MM.1S (cell line): ENCODE results near the gene ZNF333.
"Not testable (repeated sequence)": the region's sequence is repeated elsewhere in the genome, so short reads cannot be mapped to it uniquely, and the experiment has no call there.

Experiments used
- DNase-seq: peaks from one replicate; pipeline ENCODE4 v3.0.0-alpha.2; 2015
- H2AFZ ChIP-seq: fragments of 300-600 bp; sonication (generic); 2 replicates; pipeline ENCODE4 v1.6.0; 2016; ENCODE audit warnings: antibody characterized with exemption, low read length
- H3F3A ChIP-seq: fragments of 300-600 bp; sonication (generic); 2 replicates; pipeline ENCODE4 v1.6.1; 2016; ENCODE audit warnings: mild to moderate bottlenecking, antibody characterized with exemption, low read length, moderate library complexity, mixed read lengths; ENCODE audit not compliant: insufficient read depth
- H3K27ac ChIP-seq: fragments of 300-600 bp; sonication (generic); 2 replicates; pipeline ENCODE4 v1.5.1; 2016; ENCODE audit warnings: mild to moderate bottlenecking, low read length
- H3K27me3 ChIP-seq: fragments of 300-600 bp; sonication (generic); replicated peaks from 2 replicates; pipeline ENCODE4 v1.6.0; 2016; ENCODE audit warnings: low read length; ENCODE audit not compliant: insufficient read depth
- H3K36me3 ChIP-seq: fragments of 300-600 bp; sonication (generic); replicated peaks from 2 replicates; pipeline ENCODE4 v1.6.1; 2016; ENCODE audit warnings: mild to moderate bottlenecking, low read length, mixed read lengths; ENCODE audit not compliant: insufficient read depth
- H3K4me1 ChIP-seq: fragments of 300-600 bp; sonication (generic); 2 replicates; pipeline ENCODE4 v1.6.1; 2016; ENCODE audit warnings: low read length, mixed read lengths
- H3K4me2 ChIP-seq: fragments of 300-600 bp; sonication (generic); 2 replicates; pipeline ENCODE4 v1.6.0; 2016; ENCODE audit warnings: low read depth, low read length
- H3K4me3 ChIP-seq: fragments of 300-600 bp; sonication (generic); 2 replicates; pipeline ENCODE4 v1.5.1; 2016; ENCODE audit warnings: low read length, mixed read lengths
- H3K79me2 ChIP-seq: fragments of 300-600 bp; sonication (generic); 2 replicates; pipeline ENCODE4 v1.6.1; 2016; ENCODE audit warnings: mixed run types, low read length, mixed read lengths
- H3K9ac ChIP-seq: fragments of 300-600 bp; sonication (generic); 2 replicates; pipeline ENCODE4 v1.6.1; 2016; ENCODE audit warnings: low read length, mixed read lengths
- H3K9me2 ChIP-seq: fragments of 300-600 bp; sonication (generic); replicated peaks from 2 replicates; pipeline ENCODE4 v1.6.1; 2016; ENCODE audit warnings: mild to moderate bottlenecking, low read length, mixed read lengths; ENCODE audit not compliant: insufficient read depth
- H3K9me3 ChIP-seq: fragments of 300-600 bp; sonication (generic); replicated peaks from 2 replicates; pipeline ENCODE4 v1.6.1; 2016; ENCODE audit warnings: mild to moderate bottlenecking, low read length, mixed read lengths; ENCODE audit not compliant: insufficient read depth
- H4K20me1 ChIP-seq: fragments of 300-600 bp; sonication (generic); 2 replicates; pipeline ENCODE4 v1.6.1; 2016; ENCODE audit warnings: mild to moderate bottlenecking, low read length, moderate library complexity, mixed read lengths; ENCODE audit not compliant: insufficient read depth
- EZH2 ChIP-seq: fragments of 300-600 bp; sonication (generic); optimal IDR thresholded peaks from 2 replicates; pipeline ENCODE3; 2017; ENCODE audit warnings: low read depth, mild to moderate bottlenecking, antibody characterized with exemption, low read length, mixed read lengths
- EZH2phosphoT487 ChIP-seq: fragments of 300-600 bp; sonication (generic); IDR thresholded peaks from 2 replicates; pipeline ENCODE4 v1.6.1; 2018; ENCODE audit warnings: antibody characterized with exemption, low read length
- TF ChIP-seq, protein P1 (sequence below): fragments of 300-600 bp; sonication (generic); IDR thresholded peaks from 2 replicates; pipeline ENCODE4 v1.5.1; 2016; ENCODE audit warnings: antibody characterized with exemption, low read length, mixed read lengths

The ZNF333 gene

DNA sequence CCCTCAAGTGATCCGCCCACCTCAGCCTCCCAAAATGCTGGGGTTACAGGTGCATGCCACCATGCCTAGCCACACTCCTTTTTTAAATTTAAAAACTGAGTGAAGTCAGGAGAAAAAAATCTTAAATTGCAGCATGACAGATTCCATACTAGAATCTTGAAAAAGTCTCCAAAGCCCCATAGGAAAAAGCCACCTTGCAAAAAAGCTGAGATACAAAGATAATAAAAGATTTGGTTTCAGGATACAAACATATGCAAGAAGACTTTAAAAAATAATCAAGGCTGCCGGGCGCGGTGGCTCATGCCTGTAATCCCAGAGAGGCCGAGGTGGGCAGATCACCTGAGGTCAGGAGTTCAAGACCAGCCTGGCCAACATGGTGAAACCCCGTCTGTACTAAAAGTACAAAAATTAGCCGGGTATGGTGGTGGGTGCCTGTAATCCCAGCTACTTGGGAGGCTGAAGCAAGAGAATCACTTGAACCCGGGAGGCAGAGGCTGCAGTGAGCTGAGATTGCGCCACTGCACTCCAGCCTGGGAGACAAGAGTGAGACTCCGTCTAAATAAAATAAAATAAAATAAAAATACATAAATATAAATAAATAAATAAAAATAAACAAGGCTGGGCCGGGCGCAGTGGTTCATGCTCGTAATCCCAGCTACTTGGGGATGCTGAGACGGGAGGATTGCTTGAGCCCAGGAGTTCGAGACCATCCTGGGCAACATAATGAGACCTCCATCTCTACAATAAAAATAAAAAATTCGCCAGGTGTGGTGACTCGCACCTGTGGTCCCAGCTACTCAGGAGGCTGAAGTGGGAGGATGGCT, 92.1 kb downstream of the ZNF333 start:
- DNase-seq, H3K9me2 ChIP-seq, H3K36me3 ChIP-seq, H3K9me3 ChIP-seq, H3K9ac ChIP-seq, H3K4me2 ChIP-seq, H3K4me3 ChIP-seq, H4K20me1 ChIP-seq, H3K79me2 ChIP-seq, H3F3A ChIP-seq, H2AFZ ChIP-seq, H3K4me1 ChIP-seq, H3K27ac ChIP-seq: not testable (repeated sequence)
- H3K27me3 ChIP-seq: peaks cover 59% of the 10 kb centered on the region

DNA sequence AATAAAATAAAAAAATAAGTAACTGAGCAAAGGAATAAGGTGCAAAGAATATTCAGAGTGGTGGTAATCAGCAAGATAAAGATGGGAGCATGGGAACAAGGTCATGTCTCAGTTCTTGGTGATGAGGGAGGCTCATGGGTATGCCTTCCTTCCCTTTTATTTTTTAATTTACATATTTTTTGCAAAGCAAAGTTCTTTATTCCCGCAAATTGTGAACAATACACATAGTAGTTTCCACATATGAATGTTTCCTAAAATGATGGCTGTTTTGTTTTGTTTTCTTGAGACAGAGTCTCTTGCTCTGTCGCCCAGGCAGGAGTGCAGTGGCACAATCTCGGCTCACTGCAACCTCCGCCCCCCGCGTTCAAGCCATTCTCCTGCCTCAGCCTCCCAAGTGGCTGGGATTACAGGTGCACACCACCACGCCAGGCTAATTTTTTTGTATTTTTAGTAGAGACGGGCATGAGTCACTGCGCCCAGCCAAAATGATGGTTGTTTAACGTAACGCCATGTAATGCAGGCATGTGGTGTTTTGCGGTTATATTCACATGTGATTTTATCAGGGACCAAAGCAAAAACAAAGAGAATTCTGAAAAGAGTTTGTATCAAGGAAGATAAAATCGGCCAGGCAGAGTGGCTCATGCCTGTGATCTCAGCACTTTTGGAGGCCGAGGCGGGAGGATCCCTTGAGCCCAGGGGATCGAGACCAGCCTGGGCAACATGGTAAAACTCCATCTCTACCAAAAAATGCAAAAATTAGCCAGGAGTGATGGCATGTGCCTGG, 93.0 kb downstream of the ZNF333 start:
- Histone ChIP-seq H3F3A (no peaks in the 10 kb centered on the region), H3K9me3 (no peaks in the 10 kb centered on the region), H3K9ac (no peak overlapping the region), H3K4me1 (no peaks in the 10 kb centered on the region), H3K4me2 (no peak overlapping the region), H3K9me2 (no peaks in the 10 kb centered on the region), H3K27ac (no peak overlapping the region), H3K27me3 (peaks cover 56% of the 10 kb centered on the region), H3K4me3 (no peak overlapping the region), H2AFZ (no peak overlapping the region), H3K36me3 (no peaks in the 10 kb centered on the region), H3K79me2 (no peaks in the 10 kb centered on the region), H4K20me1 (no peaks in the 10 kb centered on the region)
- TF ChIP-seq EZH2phosphoT487 (no peak), EZH2 (no peak)
- TF ChIP-seq, protein P1, sequence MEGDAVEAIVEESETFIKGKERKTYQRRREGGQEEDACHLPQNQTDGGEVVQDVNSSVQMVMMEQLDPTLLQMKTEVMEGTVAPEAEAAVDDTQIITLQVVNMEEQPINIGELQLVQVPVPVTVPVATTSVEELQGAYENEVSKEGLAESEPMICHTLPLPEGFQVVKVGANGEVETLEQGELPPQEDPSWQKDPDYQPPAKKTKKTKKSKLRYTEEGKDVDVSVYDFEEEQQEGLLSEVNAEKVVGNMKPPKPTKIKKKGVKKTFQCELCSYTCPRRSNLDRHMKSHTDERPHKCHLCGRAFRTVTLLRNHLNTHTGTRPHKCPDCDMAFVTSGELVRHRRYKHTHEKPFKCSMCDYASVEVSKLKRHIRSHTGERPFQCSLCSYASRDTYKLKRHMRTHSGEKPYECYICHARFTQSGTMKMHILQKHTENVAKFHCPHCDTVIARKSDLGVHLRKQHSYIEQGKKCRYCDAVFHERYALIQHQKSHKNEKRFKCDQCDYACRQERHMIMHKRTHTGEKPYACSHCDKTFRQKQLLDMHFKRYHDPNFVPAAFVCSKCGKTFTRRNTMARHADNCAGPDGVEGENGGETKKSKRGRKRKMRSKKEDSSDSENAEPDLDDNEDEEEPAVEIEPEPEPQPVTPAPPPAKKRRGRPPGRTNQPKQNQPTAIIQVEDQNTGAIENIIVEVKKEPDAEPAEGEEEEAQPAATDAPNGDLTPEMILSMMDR: no peak
- DNase-seq: no peak
